NCI-H510A treated with DMSO at 0.1 percent for 48 hours (cell line): ENCODE data around the gene TAMALIN.

Experiments used
- DNase-seq: peaks from one replicate; lab custom pipeline; 2025; lab: John Stamatoyannopoulos, UW

The TAMALIN gene

DNA sequence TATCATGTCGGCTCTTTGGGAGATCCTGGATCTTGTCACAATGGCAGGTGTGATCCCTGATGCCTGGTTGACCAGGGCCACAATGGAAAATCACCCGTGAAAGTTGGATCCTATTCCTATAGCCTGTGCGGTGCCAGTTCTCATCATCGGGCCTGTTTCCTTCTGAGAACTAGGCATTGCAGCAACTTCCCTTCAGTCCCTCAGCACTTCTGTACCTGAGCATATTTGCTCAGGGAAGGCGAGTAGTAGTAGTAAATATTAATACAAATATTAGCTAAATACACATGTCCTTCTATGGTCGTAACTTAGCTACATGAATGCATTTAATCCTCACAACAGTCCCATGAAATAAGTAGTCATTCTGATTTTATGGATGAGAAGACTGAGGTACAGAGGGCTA, 22.1 kb upstream of the TAMALIN start:
- DNase-seq: no peak

DNA sequence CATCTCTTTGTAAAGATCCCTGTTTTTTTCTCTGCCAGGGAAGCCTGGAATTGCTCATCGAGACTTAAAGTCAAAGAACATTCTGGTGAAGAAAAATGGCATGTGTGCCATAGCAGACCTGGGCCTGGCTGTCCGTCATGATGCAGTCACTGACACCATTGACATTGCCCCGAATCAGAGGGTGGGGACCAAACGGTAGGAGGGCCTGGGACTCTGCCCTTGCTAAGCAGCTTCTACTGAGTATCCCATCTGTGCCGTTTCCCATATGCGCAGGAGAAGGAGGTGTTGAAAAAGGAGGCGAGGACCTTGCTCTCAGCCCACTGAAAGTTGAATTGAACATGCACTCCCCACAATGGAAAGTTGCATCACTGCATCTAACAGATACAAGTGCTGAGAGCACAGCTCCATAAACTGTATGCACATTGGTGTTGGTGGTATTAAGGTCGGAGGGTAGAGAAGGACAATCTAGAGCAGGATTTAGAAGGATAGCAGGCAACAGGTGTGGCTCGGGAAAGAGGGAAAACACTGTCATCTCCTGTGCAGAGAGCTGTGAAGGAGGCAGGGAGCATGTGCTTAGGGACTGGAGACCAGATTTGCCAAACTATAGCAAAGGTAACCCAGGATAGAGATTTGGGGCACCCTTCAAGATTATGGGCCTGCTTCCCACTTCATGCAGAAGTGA, 21.5 kb upstream of the TAMALIN start:
- no peak for DNase-seq

DNA sequence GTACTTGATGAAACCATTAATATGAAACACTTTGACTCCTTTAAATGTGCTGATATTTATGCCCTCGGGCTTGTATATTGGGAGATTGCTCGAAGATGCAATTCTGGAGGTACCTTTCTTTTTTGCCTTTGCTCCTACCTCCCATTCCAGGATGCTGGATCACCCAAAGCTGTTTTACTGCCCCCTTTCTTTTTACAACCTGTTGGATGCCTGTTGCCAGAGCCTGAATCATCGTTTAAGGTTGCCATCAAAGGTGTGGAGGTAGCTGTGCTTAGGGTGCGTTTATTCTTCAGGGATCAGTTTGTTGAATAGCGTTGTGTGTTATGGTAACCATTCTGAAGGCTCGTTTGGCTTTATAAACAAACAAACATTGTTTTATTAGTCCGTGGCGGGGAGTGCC, 19.9 kb upstream of the TAMALIN start:
- no peak for DNase-seq

DNA sequence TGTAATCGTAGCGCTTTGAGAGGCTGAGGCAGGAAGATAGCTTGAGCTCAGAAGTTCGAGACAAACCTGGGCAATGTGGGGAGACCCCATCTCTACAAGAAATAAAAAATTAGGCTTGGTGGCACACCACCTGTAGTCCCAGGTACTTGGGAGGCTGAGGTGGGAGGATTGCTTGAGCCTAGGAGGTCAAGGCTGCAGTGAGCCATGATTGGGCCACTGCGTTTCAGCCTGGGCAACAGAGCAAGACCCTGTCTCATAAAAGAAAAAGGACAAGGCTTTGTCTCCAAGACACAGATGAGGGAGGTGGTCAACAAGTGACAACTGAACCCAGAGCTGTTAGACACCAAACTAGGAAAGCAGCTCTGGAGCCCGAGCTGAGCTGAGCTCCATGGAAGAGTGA, 14.5 kb upstream of the TAMALIN start:
- DNase-seq: no peak

DNA sequence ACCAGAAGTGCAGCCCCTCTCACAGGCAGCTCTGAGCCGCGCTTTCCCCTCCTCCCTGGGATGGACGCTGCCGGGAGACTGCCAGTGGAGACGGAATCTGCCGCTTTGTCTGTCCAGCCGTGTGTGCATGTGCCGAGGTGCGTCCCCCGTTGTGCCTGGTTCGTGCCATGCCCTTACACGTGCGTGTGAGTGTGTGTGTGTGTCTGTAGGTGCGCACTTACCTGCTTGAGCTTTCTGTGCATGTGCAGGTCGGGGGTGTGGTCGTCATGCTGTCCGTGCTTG, 12.3 kb upstream of the TAMALIN start:
- no peak for DNase-seq

DNA sequence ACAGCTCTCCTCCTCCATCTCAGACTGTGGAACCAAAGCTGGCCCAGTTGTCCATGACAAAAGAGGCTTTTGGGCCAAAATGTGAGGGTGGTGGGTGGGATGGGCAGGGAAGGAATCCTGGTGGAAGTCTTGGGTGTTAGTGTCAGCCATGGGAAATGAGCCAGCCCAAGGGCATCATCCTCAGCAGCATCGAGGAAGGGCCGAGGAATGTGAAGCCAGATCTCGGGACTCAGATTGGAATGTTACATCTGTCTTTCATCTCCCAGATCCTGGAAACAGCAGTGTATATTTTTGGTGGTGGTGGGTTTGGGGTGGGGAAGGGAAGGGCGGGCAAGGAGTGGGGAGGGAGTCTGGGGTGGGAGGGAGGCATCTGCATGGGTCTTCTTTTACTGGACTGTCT, 11.8 kb upstream of the TAMALIN start:
- DNase-seq: no peak

DNA sequence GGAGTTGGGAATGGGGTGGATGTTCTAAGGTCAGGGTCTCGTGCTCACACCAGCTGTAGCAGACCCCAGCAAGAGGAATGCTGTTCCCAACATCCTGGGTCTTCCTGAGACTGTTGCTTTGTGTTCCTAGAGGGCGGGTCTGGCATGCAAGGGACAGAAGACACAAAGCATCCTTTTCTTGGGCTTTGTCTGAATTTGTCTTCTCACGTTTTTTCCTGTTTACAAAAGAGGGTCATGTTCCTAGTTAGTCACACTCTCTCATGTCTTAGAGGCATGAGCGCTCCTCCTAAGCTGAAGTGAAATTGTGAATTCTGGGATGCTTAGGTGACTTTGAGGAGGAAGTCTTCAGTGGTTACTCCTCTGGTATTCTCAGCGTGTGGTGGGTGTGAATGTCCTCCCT, 9.6 kb upstream of the TAMALIN start:
- DNase-seq: no peak

DNA sequence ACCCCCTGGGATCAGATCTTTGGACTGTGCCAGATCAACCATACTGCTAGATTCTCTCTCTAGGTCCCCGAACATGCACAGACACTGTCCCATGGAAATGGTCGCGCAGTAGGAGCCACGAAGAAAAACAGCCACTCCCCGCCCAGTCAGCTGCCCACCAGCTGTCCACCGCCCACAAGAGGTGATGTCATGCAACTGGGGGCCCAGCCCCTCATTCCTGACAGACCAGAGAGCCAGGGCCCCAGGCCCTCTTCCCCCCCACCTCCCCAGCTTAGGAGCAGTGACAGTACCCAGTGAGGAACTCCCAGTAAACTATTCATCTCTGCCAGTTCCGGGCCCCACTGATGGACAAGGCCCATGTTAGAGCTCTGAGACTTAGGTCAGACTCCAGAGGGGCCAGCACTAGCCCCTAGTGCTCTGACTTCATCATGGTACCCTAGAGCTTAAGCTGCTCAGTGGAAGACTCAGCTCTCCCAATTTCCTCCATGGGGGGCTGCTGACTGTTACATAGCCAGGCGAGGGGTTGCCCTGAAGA, 3.7 kb upstream of the TAMALIN start:
- DNase-seq: no peak

DNA sequence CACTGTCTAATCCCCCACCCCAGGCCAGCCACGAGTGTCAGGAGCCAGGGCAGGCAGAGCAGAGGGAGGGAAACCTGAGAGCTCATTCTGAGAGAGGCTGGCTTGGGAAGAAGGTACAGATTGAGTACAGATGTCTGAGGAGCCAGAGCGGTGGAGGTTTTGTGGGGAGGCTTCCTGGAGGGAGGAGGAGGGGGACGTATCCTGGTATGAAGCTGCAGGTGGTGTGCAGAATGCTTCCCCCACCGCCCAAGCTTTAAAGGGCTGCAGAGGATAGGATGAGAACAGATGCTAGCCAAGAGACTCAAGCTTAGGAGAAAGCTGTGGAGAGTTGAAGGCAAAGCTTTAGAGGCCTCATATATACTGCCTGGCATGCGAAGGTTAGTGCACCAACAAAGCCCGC, 3.2 kb upstream of the TAMALIN start:
- no peak for DNase-seq

DNA sequence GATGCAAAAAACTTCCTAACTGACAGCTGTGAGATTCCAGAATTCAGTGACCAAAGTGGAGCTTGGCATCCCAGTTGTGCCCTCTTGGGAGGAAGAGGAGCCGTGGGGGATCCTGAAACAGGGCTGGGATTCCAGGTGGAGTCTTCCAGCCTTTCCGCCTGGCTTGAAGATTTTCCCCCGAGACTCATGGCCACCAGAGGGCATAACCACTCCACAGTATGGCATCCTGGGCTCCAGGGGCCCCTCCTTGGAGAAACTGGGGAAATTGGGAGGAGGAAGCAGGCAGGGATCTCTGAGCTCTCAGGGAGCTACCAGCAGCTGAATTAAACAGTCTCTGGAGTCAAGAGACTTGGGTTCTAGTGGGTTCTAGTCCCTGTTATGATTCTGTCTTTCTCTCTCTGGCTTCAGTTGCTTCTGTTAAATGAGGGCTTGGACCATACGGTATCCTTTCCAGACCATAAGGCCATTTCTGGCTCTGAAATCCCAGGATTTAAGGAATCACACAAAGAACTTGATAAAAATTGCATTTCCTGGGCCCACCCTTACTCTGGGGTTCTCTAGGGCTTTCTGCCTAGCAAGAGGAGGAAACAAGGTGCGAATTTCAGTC, 2.6 kb upstream of the TAMALIN start:
- DNase-seq: peak; percentile 28

DNA sequence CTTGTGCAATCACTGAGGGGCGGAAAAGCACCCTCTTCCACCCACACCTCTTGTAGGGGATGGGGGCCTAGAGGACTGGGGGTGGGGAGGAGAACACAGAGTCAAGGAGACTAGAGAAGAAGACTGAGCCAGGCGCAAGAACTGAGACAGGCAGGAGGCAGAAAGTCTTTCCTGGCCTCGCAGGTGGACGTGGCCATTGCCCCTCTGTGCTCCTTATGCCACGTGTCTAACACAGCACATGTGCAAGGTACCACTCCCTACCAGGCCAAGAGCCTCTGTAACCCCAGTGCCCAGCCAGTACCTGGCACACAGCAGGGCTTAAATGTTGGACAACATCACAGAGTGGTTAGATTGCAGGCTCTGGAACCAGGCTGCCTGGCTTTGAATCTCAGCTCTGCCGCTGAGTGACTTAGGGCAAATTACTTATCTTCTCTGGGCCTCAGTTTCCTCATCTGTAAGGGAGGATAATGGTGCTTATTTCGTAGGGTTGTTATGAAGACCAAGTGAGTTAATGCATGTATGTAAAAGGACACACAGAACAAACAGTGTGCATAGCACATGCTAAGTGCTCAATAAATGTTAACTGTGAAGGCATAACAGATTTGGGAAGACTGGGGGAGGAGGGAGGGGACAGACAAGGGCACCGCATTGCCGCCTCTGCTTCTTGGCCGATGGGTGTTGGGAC, 1.4 kb upstream of the TAMALIN start:
- DNase-seq: no peak

DNA sequence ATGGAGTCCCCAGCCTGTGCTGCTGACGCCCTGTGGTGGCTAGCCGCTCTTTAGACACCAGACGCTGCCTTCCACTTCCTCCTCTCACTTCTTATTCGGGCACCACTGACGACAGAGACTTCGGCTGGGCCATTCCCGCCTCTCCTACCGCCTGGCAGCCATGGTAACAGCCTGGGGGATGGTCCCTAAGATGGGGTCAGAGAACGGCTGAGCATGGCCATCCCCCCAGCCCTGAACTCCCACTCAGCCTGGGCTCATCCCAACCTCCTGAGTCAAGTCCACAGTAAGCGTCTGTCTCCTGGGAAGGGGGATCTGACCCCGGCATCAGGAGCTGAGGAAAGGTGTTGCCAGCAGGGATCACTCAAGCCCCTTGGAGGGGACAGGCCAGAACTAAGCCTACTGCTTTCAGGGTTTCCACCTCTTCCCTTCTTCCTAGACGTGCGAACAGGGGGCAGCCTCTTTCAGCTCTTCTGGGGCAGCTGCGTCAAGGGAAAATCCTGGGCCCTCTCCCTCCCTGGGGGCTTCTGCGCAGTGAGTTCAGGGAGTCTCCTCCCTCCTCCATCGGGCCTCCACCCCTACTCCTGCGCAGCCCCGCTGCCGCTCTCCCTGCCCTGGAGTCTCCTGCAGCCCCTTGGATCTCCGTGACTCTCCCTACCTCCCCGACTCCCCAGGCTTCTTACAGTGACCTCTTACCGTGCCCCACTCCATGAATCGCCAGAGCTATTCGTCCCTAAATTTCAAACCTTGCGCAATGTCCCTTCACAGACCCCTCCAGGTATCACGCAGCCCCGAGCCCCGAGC, 643 bp upstream of the TAMALIN start:
- DNase-seq: no peak

DNA sequence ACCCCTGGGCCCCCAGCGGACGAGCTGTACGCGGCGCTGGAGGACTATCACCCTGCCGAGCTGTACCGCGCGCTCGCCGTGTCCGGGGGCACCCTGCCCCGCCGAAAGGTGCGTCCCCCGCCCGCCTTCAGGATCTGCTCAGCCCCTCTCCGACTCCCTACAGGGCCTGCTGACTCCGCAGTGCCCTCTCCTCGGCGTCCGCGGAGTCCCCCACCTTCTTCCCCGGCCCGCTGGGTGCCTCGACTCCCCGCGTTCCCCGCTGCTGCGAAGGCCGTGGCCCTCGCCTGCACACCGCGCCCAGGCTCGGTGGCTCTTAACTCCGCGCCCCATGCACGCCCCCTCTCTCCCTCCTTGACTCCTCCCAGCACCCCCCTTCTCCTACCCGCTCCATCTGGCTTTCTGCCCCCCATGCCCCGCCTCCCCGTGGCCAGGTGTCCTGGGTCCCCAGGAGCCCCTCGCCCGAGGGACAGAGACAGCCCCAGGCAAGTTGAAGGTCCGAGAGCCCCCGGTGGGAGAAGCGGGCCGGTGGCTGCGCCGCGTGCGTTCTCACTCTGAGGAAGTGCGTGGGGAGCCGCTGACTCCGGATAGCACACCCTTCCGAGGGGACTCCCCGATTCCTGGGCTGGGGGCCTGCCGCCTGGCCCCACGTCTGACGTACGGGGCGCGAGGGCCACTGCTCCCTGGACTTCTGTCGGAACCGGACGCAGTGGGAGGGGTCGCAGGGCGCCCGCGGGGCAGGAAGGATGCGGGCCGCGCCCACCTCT, 594 bp downstream of the TAMALIN start:
- no peak for DNase-seq

DNA sequence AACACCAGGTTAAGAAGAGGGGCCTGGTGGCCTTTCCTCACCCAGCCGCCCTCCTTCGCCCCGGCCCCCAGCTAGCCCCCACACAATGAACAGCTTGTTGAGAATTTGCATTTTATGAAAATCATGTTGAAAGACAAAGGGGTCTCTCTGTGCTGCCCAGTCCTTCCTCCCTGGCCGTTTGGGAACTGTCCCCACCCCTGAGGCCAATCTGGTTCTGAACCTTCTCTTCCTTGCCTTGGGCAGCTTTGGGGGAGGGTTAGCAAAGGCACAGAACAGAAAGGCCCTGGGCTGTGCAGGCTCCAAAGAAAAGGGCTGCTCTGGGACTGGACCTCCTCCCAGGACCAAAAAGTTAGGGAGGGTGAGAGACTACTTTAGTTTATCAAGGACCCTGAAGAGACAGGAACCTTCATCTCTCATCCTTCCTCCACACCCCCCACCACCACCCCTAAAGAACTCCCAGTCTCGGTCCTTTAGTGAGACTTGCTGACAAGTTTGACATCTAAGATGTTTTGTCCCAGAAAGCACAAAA, 1.3 kb downstream of the TAMALIN start:
- no peak for DNase-seq

DNA sequence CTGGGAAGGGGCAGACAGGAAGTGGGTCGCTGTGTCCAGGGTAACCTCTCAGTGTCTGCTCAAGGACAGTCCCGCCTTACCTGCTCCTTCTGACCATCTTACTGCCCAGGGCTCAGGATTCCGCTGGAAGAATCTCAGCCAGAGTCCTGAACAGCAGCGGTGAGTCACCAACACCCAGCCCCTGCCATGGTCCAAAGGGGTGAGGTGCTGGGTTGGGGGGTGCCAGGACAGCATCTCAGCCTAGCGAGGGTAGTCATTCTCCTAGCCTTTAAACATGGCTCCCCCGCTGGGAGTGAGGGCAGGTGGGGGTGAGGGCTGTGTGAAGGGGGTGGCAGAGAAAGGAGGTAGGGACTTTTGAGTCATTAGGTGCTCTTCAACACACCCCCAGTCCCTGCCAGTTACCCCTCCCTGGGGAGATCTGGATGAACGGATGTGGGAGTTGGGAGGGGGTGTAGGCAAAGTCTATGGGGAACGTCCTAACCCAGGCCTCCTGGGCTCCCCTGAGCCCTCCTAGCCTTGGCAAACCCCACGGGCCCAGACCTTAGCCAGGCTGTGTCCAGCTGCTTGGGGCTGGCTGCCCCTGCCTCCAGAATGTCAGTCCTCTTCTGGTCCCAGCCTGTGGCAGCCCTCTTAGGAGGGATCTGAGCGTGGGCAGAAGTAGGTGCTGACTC, 2.5 kb downstream of the TAMALIN start:
- no peak for DNase-seq

DNA sequence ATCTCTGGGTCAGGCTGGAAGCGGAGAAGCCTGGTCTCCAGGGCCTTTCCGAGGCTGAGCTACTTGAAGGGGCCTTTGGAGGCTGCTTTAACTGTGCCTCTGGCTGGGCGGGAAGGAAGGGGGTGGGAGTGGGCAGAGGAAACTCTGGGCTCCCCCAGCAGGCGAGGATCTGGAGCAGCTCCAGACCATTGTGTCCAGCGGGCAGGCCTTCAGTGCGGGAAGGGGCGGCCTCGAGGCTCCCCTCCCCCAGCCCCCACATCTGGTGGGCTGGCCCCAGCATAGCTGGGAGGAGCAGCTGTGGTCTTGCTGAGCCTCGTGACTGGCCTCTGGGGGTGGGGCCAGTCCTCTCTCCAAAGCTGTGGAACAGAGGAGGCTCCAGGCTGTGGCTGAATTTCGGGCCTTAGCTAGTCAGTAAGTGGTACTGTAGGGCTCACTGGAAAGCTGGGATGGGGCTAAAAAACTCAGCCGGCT, 3.4 kb downstream of the TAMALIN start:
- DNase-seq: no peak

DNA sequence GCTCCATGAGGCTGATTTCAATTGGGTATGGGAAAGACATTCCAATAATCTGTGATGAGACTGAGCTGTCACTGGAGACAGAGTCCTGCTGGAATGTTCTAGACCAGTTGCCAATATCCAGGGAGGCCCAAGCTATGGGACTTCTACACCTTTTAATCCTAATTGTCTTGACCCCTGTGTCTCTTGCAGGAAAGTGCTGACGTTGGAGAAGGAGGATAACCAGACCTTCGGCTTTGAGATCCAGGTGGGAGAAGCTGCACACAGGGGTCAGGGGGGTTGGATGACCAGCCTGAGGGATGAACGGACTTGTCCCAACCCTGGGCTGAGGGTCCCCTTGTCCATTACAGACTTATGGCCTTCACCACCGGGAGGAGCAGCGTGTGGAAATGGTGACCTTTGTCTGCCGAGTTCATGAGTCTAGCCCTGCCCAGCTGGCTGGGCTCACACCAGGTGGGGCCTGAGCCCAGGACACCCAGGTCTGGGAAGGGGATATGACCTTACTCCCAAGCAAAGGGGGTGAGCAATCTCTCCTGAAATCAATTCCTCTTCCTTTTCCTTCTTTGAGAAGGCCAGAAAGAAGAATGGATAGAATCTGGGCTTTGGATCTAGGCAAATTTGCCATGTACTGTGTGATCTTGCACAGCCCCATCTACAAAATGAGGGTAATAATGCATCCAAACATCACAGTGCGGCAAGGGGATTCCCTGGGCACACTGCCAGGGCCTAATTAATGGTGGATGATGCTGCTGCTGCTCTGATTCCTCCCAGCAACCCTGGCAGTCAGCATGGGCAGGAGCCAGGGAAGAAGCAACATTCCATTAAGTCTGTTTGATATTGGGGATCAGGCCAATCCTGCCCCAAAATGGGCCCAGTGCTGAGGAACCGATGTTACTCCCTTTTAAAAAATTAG, 4.2 kb downstream of the TAMALIN start:
- no peak for DNase-seq

DNA sequence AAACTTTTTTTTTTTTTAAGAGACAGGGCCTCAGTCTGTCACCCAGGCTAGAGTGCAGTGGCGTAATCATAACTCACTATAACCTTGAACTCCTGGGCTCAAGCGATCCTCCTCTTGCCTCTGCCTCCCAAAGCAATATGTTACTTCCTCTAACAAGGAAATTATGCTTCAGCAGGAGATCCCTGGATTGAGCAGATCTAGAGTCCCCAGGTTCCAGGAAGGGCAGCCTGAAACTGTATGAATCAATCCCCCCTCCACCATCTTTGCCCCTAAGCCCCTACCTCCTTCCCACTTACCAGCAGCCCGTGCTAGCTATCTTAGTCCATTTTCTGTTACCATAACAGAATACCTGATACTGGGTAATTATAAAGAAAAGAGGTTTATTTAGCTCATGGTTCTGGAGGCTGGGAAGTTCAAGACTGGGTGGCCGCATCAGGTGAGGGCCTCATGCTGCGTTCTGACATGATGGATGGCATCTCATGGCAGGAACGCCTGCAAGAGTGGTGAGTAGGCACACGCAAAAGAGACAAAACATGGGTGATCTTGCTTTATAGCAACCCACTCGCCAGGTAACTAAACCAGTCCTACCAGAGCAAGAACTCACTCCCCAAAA, 5.0 kb downstream of the TAMALIN start:
- DNase-seq: no peak

DNA sequence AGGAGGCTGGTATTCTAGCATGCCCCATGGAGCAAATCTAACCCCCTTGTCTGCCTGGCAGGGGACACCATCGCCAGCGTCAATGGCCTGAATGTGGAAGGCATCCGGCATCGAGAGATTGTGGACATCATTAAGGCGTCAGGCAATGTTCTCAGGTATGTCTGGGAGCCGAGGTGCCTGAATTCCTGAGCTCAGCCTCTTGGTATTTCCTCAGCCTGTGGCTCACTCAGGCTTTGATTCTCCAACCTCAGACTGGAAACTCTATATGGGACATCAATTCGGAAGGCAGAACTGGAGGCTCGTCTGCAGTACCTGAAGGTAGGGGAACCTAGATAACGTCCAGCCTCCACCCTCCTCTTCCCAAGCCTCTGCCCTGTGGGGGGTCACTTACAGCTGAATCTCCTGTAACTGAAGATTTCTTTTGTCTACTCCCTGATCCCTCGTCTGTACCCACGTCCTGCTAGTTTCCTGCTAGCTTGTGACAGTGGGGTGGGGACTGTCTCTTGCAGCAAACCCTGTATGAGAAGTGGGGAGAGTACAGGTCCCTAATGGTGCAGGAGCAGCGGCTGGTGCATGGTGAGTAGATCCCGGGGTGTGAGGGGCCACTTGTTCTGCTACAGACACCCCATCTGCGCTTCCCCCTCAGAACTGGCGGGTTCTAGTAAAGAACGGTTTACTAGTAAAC, 7.0 kb downstream of the TAMALIN start:
- no peak for DNase-seq
